Choroid plexus epithelial cell (primary cell): ENCODE data around the gene DBN1.

Experiments
- DNase-seq: peaks from one replicate; pipeline ENCODE4 v3.0.0-alpha.2; 2010; ENCODE audit warnings: low read depth
- H3K4me3 ChIP-seq: 2 replicates; pipeline ENCODE4 v1.5.1; 2011; ENCODE audit warnings: low read depth, mild to moderate bottlenecking, control low read depth, low read length, moderate library complexity
- CTCF ChIP-seq: conservative IDR thresholded peaks from 2 replicates; pipeline ENCODE4 v1.5.1; 2011; ENCODE audit warnings: low read depth, mild to moderate bottlenecking, control low read depth, inconsistent platforms, low read length, moderate library complexity

DBN1 gene

GRCh38 chr5:177483994-177484901, 10.8 kb upstream of the DBN1 start:
- TF ChIP-seq CTCF, result no peak
- no peak overlapping the region for H3K4me3 ChIP-seq
- DNase-seq, result peak; percentile 50

GRCh38 chr5:177483042-177483441, 9.6 kb upstream of the DBN1 start:
- no peak for TF ChIP-seq CTCF
- no peak for DNase-seq
- no peak overlapping the region for H3K4me3 ChIP-seq

- no peak for TF ChIP-seq CTCF
- peak; percentile 27 for DNase-seq
- H3K4me3 ChIP-seq, result no peak overlapping the region
These were observed 8.9 kb upstream of the DBN1 start for GRCh38 chr5:177482359-177482795.

GRCh38 chr5:177479774-177480173, 6.3 kb upstream of the DBN1 start:
- DNase-seq, result peak; percentile 69
- H3K4me3 ChIP-seq, result no peak overlapping the region
- no peak for TF ChIP-seq CTCF

GRCh38 chr5:177478711-177479646, 5.5 kb upstream of the DBN1 start:
- TF ChIP-seq CTCF, result no peak
- peak; percentile 56 for DNase-seq
- H3K4me3 ChIP-seq, result no peak overlapping the region

GRCh38 chr5:177477701-177478477, 4.5 kb upstream of the DBN1 start:
- DNase-seq, result peak; percentile 48
- H3K4me3 ChIP-seq, result no peak overlapping the region
- TF ChIP-seq CTCF, result no peak
